ENCODE results near the gene METTL13. TPM values are rescaled to one million over a fixed set of nuclear protein-coding genes. Genes with fewer than 3 reads are reported as not detected.

The METTL13 gene
- total RNA-seq, 1 experiment from 2014 or later, result 115 TPM

DNA sequence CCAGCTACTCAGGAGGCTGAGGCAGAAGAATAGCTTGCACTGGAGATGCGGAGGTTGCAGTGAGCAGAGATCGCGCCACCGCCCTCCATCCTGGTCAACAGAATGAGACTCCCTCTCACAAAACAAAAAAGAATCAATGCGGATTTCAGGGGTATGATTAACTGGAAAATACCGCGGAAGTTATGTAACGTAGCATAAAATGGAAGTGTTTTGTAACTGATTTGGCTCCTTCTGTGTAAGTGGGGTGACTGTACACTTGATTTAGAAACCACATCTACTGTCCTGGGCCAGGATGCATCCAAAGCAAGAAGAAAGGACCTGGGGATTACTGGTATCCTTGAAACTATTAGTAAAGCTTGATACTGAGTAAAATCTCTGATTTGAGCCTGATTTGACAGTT lies 36.5 kb upstream of the METTL13 start:
- DNase-seq (no peak), ATAC-seq (no peak)
- Histone ChIP-seq H3F3A (ENCODE audit: low read length, unreplicated experiment) (peaks cover 10% of the 10 kb centered on the region), H3K4me2 (ENCODE audit: low read length) (no peak overlapping the region), H3K9ac (ENCODE audit: low read length) (no peak overlapping the region), H4K20me1 (ENCODE audit: low read length) (no peaks in the 10 kb centered on the region), H3K4me3 (ENCODE audit: low read length) (no peak overlapping the region), H3K27me3 (ENCODE audit: low read length) (no peaks in the 10 kb centered on the region), H3K4me1 (ENCODE audit: insufficient read depth, low read length) (peaks cover 28% of the 10 kb centered on the region), H3K9me3 (ENCODE audit: low read length) (no peaks in the 10 kb centered on the region), H3K79me2 (ENCODE audit: low read length) (peaks cover 17% of the 10 kb centered on the region), H3K9me2 (replicated peaks; ENCODE audit: low read length) (no peaks in the 10 kb centered on the region), H2AFZ (ENCODE audit: low read length) (no peak overlapping the region), H3K36me3 (ENCODE audit: low read depth, low read length) (no peaks in the 10 kb centered on the region), H3K27ac (ENCODE audit: low read length) (no peak overlapping the region)
- no TSS peak for BruUV-seq (replicated peaks)
- no peak for TF ChIP-seq EZH2 (IDR thresholded peaks at IDR 0.05; ENCODE audit: low read length, unreplicated experiment)
- TF ChIP-seq CTCF (conservative IDR thresholded peaks at IDR 0.05; ENCODE audit: low read depth, low read length), result no peak
- POLR2A ChIA-PET (ENCODE audit: unreplicated experiment), result no interaction called here
- intact Hi-C loops (cut with micrococcal nuclease), result no loop called here
- CTCF ChIA-PET, result interaction anchor here (0.6 kb wide), 1 partner anchor 37 kb away, joined by 3 read pairs; the partner anchor contains the start of gene METTL13

GRCh38 chr1:171748651-171749050 lies 32.8 kb upstream of the METTL13 start:
- no peak overlapping the region for H3K4me2 ChIP-seq (ENCODE audit: low read length)
- ChIA-PET POLR2A (ENCODE audit: unreplicated experiment) (no interaction called here), CTCF (no interaction called here)
- H3K9ac ChIP-seq (ENCODE audit: low read length), result no peak overlapping the region
- H3K9me2 ChIP-seq (replicated peaks; ENCODE audit: low read length), result no peaks in the 10 kb centered on the region
- H3K36me3 ChIP-seq (ENCODE audit: low read depth, low read length), result no peaks in the 10 kb centered on the region
- no peaks in the 10 kb centered on the region for H4K20me1 ChIP-seq (ENCODE audit: low read length)
- no peak for TF ChIP-seq EZH2phosphoT487 (IDR thresholded peaks at IDR 0.05; ENCODE audit: borderline replicate concordance, low read length)
- no peak for TF ChIP-seq EZH2 (IDR thresholded peaks at IDR 0.05; ENCODE audit: low read length, unreplicated experiment)
- no peak for TF ChIP-seq CTCF (conservative IDR thresholded peaks at IDR 0.05; ENCODE audit: low read depth, low read length)
- no peaks in the 10 kb centered on the region for H3K9me3 ChIP-seq (ENCODE audit: low read length)
- no peaks in the 10 kb centered on the region for H3K79me2 ChIP-seq (ENCODE audit: low read length)
- ATAC-seq (no peak), DNase-seq (no peak)
- H2AFZ ChIP-seq (ENCODE audit: low read length), result no peak overlapping the region
- no peak overlapping the region for H3K4me3 ChIP-seq (ENCODE audit: low read length)
- intact Hi-C loops (cut with micrococcal nuclease), result no loop called here
- H3K27me3 ChIP-seq (ENCODE audit: low read length), result no peaks in the 10 kb centered on the region
- H3F3A ChIP-seq (ENCODE audit: low read length, unreplicated experiment), result no peaks in the 10 kb centered on the region
- H3K4me1 ChIP-seq (ENCODE audit: insufficient read depth, low read length), result peaks cover 5% of the 10 kb centered on the region
- H3K27ac ChIP-seq (ENCODE audit: low read length), result no peak overlapping the region
- BruUV-seq (replicated peaks), result no TSS peak

- Histone ChIP-seq H3K4me2 (ENCODE audit: low read length) (no peak overlapping the region), H2AFZ (ENCODE audit: low read length) (no peak overlapping the region), H3K9ac (ENCODE audit: low read length) (no peak overlapping the region), H3K79me2 (ENCODE audit: low read length) (no peaks in the 10 kb centered on the region), H3K4me1 (ENCODE audit: insufficient read depth, low read length) (no peaks in the 10 kb centered on the region), H4K20me1 (ENCODE audit: low read length) (no peaks in the 10 kb centered on the region), H3K9me3 (ENCODE audit: low read length) (peaks cover 6% of the 10 kb centered on the region; the same call in 1 of the 2 replicates), H3K27ac (ENCODE audit: low read length) (no peak overlapping the region), H3K9me2 (replicated peaks; ENCODE audit: low read length) (peaks cover 8% of the 10 kb centered on the region; the same call in 1 of the 2 replicates), H3K36me3 (ENCODE audit: low read depth, low read length) (no peaks in the 10 kb centered on the region), H3K27me3 (ENCODE audit: low read length) (peaks cover 5% of the 10 kb centered on the region; the same call in 1 of the 2 replicates), H3K4me3 (ENCODE audit: low read length) (no peak overlapping the region), H3F3A (ENCODE audit: low read length, unreplicated experiment) (no peaks in the 10 kb centered on the region)
- ChIA-PET POLR2A (ENCODE audit: unreplicated experiment) (no interaction called here), CTCF (no interaction called here)
- TF ChIP-seq EZH2phosphoT487 (IDR thresholded peaks at IDR 0.05; ENCODE audit: borderline replicate concordance, low read length) (no peak), EZH2 (IDR thresholded peaks at IDR 0.05; ENCODE audit: low read length, unreplicated experiment) (no peak), CTCF (conservative IDR thresholded peaks at IDR 0.05; ENCODE audit: low read depth, low read length) (no peak)
- BruUV-seq (replicated peaks), result no TSS peak
- intact Hi-C loops (cut with micrococcal nuclease), result no loop called here
- DNase-seq (no peak), ATAC-seq (no peak)
Observed at GRCh38 chr1:171751221-171751620, 30.2 kb upstream of the METTL13 start.
